MM.1S (cell line): ENCODE measurements around the gene RNF220.

Experiments used
- DNase-seq: peaks from one replicate; pipeline ENCODE4 v3.0.0-alpha.2; 2015
- H2AFZ ChIP-seq: fragments of 300-600 bp; sonication (generic); 2 replicates; pipeline ENCODE4 v1.6.0; 2016; ENCODE audit warnings: antibody characterized with exemption, low read length
- H3F3A ChIP-seq: fragments of 300-600 bp; sonication (generic); 2 replicates; pipeline ENCODE4 v1.6.1; 2016; ENCODE audit warnings: mild to moderate bottlenecking, antibody characterized with exemption, low read length, moderate library complexity, mixed read lengths; ENCODE audit not compliant: insufficient read depth
- H3K27ac ChIP-seq: fragments of 300-600 bp; sonication (generic); 2 replicates; pipeline ENCODE4 v1.5.1; 2016; ENCODE audit warnings: mild to moderate bottlenecking, low read length
- H3K27me3 ChIP-seq: fragments of 300-600 bp; sonication (generic); replicated peaks from 2 replicates; pipeline ENCODE4 v1.6.0; 2016; ENCODE audit warnings: low read length; ENCODE audit not compliant: insufficient read depth
- H3K36me3 ChIP-seq: fragments of 300-600 bp; sonication (generic); replicated peaks from 2 replicates; pipeline ENCODE4 v1.6.1; 2016; ENCODE audit warnings: mild to moderate bottlenecking, low read length, mixed read lengths; ENCODE audit not compliant: insufficient read depth
- H3K4me1 ChIP-seq: fragments of 300-600 bp; sonication (generic); 2 replicates; pipeline ENCODE4 v1.6.1; 2016; ENCODE audit warnings: low read length, mixed read lengths
- H3K4me2 ChIP-seq: fragments of 300-600 bp; sonication (generic); 2 replicates; pipeline ENCODE4 v1.6.0; 2016; ENCODE audit warnings: low read depth, low read length
- H3K4me3 ChIP-seq: fragments of 300-600 bp; sonication (generic); 2 replicates; pipeline ENCODE4 v1.5.1; 2016; ENCODE audit warnings: low read length, mixed read lengths
- H3K79me2 ChIP-seq: fragments of 300-600 bp; sonication (generic); 2 replicates; pipeline ENCODE4 v1.6.1; 2016; ENCODE audit warnings: mixed run types, low read length, mixed read lengths
- H3K9ac ChIP-seq: fragments of 300-600 bp; sonication (generic); 2 replicates; pipeline ENCODE4 v1.6.1; 2016; ENCODE audit warnings: low read length, mixed read lengths
- H3K9me2 ChIP-seq: fragments of 300-600 bp; sonication (generic); replicated peaks from 2 replicates; pipeline ENCODE4 v1.6.1; 2016; ENCODE audit warnings: mild to moderate bottlenecking, low read length, mixed read lengths; ENCODE audit not compliant: insufficient read depth
- H3K9me3 ChIP-seq: fragments of 300-600 bp; sonication (generic); replicated peaks from 2 replicates; pipeline ENCODE4 v1.6.1; 2016; ENCODE audit warnings: mild to moderate bottlenecking, low read length, mixed read lengths; ENCODE audit not compliant: insufficient read depth
- H4K20me1 ChIP-seq: fragments of 300-600 bp; sonication (generic); 2 replicates; pipeline ENCODE4 v1.6.1; 2016; ENCODE audit warnings: mild to moderate bottlenecking, low read length, moderate library complexity, mixed read lengths; ENCODE audit not compliant: insufficient read depth
- EZH2 ChIP-seq: fragments of 300-600 bp; sonication (generic); optimal IDR thresholded peaks from 2 replicates; pipeline ENCODE3; 2017; ENCODE audit warnings: low read depth, mild to moderate bottlenecking, antibody characterized with exemption, low read length, mixed read lengths
- EZH2phosphoT487 ChIP-seq: fragments of 300-600 bp; sonication (generic); IDR thresholded peaks from 2 replicates; pipeline ENCODE4 v1.6.1; 2018; ENCODE audit warnings: antibody characterized with exemption, low read length
- TF ChIP-seq, protein P1 (sequence below): fragments of 300-600 bp; sonication (generic); IDR thresholded peaks from 2 replicates; pipeline ENCODE4 v1.5.1; 2016; ENCODE audit warnings: antibody characterized with exemption, low read length, mixed read lengths

The RNF220 gene

DNA sequence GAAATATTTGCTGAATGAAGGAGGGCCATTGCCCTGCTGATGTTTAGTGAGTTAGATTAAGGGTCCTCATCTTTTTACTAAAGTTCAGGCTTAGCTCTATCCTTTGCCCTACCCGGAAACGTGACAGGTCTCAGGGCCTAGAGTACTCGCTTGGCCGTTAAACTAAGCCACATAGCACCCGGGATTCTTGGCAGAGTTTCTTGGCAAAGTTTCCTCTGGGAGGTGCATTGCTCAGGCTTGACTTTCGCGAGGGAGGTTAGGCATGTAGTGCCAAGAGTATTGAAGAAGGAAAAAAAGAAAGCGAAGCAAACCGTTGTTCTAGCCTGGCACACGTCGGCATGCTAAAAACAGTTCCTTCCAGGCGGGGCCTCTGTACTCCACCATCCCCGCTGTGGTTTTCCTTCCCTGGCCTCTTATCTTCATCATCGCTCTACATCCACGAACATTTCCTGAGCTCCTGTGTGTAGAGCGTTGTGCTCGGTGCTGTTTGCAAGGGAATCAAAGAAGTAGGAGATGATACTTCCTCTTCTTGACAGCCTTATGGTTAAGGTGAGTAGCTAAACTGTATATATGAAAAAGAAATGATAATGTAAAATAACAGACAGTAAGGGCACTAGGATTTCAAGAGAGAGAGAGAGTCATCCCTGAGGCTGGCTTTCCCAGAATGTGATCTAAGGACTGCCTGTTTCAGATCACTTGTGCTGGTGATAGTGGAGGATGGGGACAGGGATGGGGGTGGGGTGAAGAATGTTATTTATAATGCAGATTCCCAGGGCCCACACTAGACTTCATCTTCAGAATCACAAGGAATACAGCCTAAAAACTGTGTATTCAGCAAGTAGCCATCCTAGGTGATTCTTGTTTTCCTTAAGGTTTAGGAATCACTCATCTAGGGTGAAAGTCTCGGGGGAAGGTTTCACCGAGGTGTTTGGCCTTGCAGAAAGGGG lies 18.8 kb downstream of the RNF220 start:
- Histone ChIP-seq H3K9me3 (no peaks in the 10 kb centered on the region), H4K20me1 (no peaks in the 10 kb centered on the region), H3K27me3 (peaks cover 4% of the 10 kb centered on the region; the same call in 1 of the 2 replicates), H3K4me3 (no peak overlapping the region), H3K9me2 (no peaks in the 10 kb centered on the region), H3K27ac (no peak overlapping the region), H3K4me1 (no peaks in the 10 kb centered on the region), H3K9ac (no peak overlapping the region), H2AFZ (no peak overlapping the region), H3F3A (no peaks in the 10 kb centered on the region), H3K4me2 (no peak overlapping the region), H3K36me3 (no peaks in the 10 kb centered on the region), H3K79me2 (no peaks in the 10 kb centered on the region)
- DNase-seq, result no peak
- no peak for TF ChIP-seq EZH2phosphoT487
- TF ChIP-seq EZH2, result no peak
- TF ChIP-seq, protein P1, sequence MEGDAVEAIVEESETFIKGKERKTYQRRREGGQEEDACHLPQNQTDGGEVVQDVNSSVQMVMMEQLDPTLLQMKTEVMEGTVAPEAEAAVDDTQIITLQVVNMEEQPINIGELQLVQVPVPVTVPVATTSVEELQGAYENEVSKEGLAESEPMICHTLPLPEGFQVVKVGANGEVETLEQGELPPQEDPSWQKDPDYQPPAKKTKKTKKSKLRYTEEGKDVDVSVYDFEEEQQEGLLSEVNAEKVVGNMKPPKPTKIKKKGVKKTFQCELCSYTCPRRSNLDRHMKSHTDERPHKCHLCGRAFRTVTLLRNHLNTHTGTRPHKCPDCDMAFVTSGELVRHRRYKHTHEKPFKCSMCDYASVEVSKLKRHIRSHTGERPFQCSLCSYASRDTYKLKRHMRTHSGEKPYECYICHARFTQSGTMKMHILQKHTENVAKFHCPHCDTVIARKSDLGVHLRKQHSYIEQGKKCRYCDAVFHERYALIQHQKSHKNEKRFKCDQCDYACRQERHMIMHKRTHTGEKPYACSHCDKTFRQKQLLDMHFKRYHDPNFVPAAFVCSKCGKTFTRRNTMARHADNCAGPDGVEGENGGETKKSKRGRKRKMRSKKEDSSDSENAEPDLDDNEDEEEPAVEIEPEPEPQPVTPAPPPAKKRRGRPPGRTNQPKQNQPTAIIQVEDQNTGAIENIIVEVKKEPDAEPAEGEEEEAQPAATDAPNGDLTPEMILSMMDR, result no peak

DNA sequence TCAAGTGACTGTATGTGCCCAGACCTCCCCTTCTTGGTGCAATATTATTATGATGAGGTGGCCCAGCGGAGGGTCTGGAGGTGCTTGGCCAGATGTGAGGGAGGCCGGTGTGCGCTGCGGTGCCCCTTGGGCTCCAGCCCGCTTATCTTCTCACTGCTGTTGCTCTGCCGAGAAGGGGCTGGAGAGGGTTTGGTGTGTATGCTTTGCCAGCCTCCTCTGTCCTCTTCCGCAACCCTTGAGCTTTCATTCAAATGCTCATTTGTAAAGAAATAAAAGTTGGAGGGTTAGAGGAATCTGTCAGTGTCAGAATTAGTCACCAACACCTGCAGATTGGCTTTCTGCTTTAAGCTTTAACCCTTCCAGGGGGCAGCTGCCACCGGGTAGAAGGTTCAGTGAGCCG lies 19.7 kb downstream of the RNF220 start:
- Histone ChIP-seq H3F3A (no peaks in the 10 kb centered on the region), H3K4me1 (no peaks in the 10 kb centered on the region), H3K27ac (no peak overlapping the region), H3K4me3 (no peak overlapping the region), H3K9me2 (no peaks in the 10 kb centered on the region), H2AFZ (no peak overlapping the region), H3K27me3 (no peaks in the 10 kb centered on the region; the same call in 1 of the 2 replicates), H3K9me3 (no peaks in the 10 kb centered on the region), H3K9ac (no peak overlapping the region), H3K36me3 (no peaks in the 10 kb centered on the region), H4K20me1 (no peaks in the 10 kb centered on the region), H3K4me2 (no peak overlapping the region), H3K79me2 (no peaks in the 10 kb centered on the region)
- DNase-seq, result no peak
- TF ChIP-seq, protein P1, result no peak
- no peak for TF ChIP-seq EZH2phosphoT487
- no peak for TF ChIP-seq EZH2

DNA sequence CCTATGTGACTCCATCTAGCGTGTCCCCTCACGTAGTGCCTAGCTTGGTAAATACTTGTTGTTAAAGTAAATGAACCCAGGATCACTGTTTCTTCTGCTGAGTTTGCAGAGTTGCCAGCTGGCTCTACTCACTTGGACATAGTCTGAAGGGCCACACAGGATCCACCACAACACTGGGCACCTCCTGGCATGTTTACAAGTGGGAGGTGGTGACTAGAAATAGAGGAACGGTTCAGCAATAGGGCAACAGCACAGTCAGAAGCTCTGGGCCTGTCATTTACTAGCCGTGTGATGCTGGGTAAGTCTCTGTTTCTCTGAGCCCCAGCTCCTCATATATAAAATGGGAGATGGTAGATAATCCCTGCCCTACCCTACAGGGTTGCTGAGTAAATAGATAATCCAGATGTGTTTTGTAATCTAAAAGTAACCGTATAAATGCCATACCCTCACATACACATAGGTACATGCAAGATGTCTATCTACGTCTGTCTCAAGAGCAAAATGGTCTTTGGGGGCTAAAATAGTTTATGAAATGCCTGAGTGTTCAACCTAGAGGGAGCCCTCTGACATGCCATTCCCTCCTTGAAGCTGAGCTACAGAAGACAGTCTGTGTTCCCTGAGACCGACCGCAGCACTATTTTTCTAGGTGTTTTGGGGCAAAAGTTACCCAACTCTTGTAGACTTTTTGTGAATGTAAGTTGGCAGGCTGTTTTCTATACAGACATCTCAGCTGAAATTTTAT lies 20.5 kb downstream of the RNF220 start:
- TF ChIP-seq, protein P1, result no peak
- TF ChIP-seq EZH2, result no peak
- no peak for TF ChIP-seq EZH2phosphoT487
- Histone ChIP-seq H3F3A (no peaks in the 10 kb centered on the region), H3K36me3 (no peaks in the 10 kb centered on the region), H2AFZ (no peak overlapping the region), H3K4me2 (no peak overlapping the region), H3K9ac (no peak overlapping the region), H3K27ac (no peak overlapping the region), H3K4me1 (no peaks in the 10 kb centered on the region), H3K4me3 (no peak overlapping the region), H3K79me2 (no peaks in the 10 kb centered on the region), H3K9me3 (no peaks in the 10 kb centered on the region), H3K9me2 (no peaks in the 10 kb centered on the region), H4K20me1 (no peaks in the 10 kb centered on the region), H3K27me3 (no peaks in the 10 kb centered on the region)
- DNase-seq, result no peak
